ENCODE data around the gene B4GALT3.

The B4GALT3 gene

DNA sequence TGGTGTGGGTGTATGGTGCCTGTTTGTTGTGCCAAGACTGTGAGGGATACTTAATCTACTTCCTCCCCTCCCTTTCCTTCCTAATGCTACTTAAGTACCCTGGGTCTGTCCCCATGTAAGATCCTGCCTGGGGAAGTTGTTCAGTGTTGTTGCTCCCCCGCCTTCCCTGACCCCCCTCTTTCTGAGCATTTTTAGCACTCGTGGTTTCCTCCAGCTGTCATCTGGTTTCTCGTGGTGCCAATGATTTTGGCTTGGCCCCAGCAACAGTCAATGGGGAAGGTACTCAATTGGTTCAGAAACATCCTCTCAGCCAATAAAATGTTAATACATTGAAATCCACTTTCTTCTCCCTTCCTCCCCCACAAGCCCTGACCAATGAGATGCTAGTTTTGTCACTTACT lies 8.0 kb upstream of the B4GALT3 start:
- peak; percentile 87 for DNase-seq

DNA sequence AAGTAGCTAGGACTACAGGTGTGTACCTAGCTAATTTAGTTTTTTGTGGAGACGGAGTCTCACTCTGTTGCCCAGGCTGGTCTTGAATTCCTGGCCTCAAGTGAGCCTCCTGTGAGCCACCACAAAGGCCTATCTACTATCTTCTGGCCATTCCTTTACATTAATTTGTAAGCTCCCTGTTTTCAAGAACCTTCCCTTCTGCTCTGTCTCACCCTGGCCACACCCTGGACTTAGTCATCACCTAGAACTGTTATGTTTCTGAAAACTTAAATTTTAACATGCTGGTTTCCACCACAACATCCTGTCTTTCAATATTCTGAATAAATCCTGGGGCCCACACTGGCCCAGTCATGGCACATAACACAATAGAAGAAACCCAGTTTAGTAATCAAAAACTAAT lies 4.9 kb upstream of the B4GALT3 start:
- peak; percentile 68 for DNase-seq

DNA sequence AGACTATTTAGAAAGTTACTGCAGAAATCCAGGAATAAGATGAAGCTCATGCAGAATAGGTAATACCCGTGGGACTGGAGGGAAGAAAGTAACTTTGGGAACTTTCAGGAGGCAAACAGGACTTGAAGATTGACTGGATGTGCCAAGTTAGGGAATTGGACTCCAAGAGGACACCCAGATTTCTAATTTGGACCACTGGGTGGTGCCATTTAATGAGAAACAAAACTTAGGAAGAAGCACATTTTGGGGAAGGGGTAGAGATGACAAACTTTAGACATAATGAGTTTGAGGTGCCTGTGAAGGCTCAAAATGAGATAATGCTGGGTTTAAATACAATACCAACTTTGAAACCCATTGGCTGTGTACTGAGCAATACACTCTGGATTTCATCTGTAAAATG lies 3.3 kb upstream of the B4GALT3 start:
- DNase-seq, result no peak

DNA sequence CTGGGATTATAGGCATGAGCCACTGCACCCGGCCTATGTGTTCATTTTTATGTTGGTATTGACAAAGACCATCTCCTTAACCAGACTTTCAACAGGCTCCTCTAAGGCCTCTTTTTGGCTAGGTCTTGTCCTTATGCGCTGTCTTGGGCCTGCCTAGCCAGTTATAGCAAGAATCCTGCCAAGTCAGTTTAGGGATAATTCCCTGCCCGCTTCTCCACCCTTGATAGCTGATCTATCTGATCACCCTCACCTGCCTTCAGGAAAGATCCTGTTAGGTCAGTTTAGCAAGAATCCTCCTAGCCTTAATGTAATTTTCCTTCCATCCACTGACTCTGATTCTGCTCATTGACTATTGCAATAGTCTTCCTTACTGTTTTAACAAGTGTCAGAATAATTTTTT lies 2.4 kb upstream of the B4GALT3 start:
- DNase-seq, result no peak

DNA sequence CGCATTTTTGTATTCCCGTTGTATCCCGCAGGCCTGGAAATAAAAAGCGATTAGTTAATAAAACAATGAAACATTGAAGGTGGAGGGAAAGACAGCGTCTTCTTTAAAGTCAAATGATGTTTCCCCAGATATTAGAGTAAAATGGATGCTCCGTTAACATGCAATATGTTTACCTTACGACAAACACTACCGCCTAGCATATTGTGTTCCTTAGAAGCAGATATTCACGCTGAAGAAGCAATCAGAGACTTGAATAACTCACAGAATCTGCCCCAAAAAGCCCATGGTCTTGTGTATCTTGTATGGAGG lies 583 bp upstream of the B4GALT3 start:
- no peak for DNase-seq

DNA sequence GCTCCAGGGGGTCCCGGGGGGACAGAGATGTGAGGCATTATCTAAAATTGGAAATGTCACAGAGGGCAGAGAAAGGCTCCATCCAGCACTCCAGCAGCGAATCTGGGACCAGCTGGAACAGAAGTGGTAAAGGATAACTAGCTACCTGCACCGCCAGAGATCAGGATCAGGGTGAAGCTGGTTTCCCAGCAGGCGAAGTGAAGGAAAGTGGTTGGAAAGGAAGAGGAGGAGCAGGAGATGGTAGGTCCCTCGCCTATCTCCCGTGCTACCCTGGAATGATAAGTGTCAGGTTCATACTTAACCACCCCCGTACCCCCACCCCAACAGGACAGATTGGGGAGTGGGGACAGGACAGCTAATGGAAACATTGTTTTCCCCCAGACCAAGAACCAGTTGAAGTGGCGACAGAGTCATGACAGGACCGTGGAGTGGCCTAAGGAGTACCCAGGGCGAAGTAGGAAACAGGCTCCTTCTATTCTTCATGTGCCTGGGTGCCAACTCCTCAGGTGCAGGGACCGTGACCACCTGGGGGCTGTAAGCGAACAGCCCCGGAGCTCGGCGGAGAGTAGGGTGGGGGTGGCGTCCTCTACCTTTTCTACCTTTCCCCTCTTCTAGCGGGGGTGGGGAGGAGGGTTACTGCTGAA lies 717 bp downstream of the B4GALT3 start:
- DNase-seq, result no peak

DNA sequence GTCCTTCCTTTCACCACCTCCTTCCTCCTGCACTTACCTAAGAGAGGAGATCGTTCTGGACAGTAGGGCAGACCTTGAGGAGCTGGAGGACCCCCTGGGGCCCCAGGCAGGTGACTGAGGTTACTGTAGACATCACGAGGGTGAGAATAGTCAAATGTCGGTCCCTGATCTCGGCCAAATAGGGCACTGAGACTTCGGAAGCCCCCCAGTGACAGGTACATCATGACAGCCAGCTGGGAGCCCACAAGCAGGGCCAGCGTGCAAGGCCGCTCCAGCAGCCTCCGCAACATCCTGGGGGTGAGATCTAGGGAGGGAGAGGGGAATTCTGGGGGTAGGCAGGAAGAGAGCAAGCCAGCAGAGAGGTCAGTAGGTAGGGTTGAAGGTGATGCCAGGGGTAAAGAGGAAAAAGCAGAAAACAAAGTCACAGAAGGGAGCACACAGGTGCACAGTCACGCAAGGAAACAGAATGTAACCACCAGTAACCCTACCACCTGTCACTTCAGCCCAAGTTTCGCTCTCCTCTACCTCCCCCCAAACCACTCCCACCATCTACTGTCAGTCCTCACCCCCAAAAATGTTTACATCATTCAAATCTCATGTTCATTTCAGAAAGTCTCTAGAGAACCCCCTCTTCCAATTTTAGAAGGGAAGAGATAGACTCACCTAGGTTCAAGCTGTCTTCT lies 1.4 kb downstream of the B4GALT3 start:
- no peak for DNase-seq

DNA sequence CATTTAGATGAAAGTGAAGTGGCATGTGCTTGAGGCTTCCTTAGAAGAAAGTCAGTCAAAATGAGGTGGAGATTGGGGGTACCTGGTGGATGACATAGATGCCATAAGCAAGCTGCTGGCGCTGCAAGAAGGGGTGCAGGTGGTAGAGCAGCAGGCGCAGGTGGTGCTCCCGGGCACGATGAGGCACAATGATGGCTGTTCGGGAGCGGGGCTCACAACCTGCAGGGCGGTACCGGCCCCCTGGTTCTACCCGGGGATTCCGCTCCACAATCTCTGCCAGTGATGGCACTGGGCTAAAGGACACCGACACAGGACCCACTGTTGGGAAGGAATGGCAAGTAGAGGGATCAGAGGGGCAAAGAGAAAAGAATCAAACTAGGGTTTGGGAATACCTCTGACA lies 2.4 kb downstream of the B4GALT3 start:
- DNase-seq, result no peak

DNA sequence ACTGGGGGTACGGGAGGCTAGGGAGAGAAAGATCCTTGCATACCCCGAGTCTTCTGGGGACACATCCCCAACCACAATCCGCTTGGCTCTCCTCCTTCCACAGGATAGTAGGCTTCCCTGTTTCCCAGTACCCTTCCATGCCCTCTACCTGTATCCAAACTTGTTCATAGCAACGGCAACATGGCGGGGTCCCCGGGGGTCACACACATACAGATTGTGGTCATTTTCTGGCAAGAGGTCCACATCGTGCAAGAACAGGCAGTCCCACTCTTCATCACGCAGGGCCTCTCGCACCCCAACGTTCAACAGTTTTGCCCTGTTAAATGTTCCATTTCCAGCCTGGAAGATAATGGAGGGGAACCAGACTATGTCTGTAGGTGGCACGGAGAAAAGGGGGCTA lies 3.6 kb downstream of the B4GALT3 start:
- DNase-seq, result no peak

DNA sequence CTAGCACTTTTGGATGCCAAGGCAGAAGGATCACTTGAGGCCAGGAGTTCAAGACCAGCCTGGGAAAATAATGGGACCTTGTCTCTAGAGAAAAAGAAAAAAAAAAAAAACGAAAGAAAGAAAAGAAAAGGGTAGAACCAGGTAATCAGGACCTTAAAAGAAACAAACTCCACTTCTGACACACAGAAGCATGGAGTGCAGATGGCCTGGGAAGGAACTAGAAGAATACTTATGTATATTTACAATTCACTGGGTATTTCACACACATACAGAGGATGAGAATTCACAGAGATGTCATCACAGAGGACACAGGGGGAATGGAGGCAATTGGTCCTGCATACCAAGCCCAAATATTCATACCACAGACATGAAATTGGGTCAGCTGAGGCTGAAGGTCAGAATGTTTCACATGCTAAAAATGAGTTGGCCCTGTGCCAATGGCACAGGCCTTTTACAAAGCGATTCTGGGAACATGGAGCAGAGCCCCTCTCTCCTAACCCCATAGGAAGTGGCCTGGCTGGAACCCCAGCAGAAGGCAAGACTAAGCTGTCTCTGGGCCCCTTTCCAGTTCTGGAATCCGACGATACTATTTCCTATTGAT lies 4.4 kb downstream of the B4GALT3 start:
- no peak for DNase-seq

DNA sequence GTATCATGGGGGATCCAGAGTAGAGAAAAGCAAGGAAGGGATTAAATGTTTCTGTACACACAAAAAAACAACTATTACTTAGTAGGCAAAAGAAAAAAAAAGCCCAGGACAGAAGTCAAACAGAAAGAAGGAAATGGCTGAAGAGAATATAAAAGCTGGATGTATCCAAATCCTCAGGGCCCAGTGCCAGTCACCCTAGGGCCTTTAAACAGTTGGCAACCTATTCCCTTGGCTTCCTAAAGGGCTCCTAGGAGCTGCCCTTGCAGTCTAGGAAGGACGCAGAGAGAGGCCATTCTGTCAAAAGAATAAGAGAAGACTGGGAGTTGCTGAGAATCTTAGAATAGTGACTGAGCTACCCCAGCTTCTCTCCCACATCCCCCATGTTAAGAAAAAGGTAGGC lies 5.0 kb downstream of the B4GALT3 start:
- DNase-seq, result no peak

DNA sequence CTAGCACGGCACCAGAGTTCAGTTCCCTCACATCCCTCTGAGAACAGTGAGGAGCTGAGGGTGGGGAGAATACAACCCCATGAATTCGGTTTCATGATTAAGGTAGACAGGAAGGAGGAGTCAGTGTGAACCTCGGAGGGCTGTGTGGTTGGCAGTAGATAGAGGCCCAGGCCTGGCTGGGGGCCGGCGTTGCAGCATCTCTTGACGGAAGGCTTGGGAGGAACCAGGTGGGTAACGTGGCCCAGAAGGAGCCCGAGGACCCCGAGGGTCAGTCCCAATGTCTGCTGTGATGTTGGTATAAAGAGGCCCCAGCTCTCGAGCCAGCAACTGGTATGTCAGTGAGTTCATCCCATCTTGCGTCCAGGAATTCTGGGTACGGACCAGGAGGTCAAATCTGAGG lies 5.6 kb downstream of the B4GALT3 start:
- DNase-seq, result no peak

DNA sequence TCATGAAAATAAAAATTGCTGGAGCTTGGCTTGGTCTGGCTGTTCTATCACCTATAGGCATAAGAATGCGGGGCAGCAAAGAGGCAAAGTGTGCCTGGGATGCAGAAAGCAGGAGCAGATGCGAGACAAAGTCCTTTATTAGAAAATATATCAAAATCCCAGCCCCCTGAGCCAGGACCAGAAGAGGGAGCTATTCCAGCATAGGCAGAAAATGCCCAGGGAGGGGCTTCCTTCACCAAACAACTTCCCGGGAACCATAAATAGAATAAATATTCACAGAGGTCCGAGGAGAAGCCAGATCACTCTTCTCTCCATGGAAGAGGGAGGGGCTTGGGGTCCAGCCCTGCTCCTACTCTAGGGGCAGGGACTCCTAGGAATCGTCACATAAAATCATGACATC lies 6.1 kb downstream of the B4GALT3 start:
- no peak for DNase-seq

DNA sequence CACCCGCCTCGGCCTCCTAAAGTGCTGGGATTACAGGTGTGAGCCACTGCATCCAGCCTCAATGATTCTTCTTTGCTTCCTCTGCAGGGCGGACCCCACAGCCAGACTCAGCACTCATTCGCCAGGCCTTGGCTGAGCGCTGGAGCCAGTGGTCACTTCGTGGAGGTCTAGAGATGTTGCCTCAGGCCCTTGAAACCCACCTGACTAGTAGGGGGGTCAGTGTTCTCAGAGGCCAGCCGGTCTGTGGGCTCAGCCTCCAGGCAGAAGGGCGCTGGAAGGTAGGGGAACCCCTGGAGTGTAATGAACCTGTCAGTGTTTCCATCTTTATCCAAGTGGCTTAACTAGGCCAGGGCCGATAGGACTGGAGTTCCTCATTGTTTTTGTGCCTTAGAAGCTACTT lies 8.4 kb downstream of the B4GALT3 start:
- DNase-seq, result no peak

DNA sequence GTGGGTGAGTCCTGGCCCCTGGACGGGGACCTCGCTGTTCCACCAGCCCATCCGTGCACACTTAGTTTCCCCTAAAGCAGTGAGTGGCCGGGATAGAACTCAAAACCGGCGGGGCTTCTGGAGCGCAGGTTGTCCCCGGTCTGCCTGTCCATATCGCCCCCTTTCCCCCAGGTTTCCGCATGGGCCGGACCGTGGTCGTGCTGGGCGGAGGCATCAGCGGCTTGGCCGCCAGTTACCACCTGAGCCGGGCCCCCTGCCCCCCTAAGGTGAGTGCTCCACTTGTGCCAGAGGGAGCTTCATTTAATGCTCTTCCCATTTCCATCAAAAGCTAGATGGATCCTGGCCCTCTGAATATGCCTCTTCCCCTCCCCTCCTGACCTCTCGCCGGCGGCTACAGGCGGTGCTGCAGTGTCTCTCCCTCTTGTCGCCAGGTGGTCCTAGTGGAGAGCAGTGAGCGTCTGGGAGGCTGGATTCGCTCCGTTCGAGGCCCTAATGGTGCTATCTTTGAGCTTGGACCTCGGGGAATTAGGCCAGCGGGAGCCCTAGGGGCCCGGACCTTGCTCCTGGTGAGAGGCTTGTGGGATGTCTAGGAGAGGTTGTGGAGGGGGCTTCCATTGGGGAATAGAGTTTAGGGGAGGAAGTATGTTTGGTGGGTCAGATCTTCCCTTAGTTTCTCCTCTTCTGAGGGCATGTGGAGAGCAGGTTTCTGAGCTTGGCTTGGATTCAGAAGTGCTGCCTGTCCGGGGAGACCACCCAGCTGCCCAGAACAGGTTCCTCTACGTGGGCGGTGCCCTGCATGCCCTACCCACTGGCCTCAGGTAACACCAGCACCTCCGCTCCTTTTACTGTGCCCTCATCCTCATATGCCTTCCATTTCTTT lies 10.4 kb downstream of the B4GALT3 start:
- no peak for DNase-seq

DNA sequence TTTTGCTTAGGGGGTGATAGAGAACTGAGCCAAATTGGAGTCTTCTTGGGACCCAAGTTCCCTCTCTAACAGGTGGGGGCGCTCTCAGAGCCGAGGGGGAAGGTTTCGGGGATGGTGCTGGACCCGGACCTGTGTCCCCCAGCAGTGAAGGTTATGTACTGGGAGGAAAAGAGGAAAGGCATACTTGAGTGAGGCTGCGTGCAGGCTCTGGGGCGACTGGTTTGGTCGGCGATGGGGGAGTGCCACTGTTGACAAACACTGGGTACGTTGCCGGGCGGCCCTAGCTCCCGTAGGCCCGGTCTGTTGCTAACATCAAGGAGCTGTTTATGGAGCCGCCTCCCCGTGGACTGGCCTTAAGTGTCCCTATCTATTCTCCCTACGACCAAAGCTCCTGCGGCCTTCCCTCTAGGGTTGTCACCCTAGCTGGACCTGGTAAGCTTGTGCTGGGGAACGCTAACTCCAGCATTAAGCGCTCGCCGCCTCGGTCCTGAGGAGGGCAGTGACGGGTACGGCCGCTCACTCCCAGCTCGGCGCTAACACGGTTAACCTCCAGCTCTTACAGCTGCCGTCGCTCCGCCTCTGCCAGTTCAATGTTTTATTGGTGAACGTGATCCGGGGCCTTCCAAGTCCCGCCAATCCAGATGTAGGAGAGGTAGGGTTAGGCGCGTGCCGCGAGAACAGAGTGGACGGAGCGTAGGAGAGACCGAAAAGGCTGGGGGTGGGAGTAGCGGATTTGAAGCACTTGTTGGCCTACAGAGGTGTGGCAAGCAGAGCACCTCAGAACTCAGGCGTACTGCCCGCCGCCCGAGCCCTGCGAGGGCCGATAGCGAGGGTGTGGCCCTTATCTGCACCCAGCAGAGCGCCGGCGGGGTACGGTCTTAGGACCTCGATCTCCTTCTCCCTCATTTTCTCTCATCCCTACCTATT lies 11.3 kb downstream of the B4GALT3 start, which contains the start of gene PPOX:
PPOX (plus strand) TSS at position 685 of the 927 bp plus-strand sequence. CDS start 422 bp downstream, outside the sequence.
- DNase-seq, result peak; percentile 95

DNA sequence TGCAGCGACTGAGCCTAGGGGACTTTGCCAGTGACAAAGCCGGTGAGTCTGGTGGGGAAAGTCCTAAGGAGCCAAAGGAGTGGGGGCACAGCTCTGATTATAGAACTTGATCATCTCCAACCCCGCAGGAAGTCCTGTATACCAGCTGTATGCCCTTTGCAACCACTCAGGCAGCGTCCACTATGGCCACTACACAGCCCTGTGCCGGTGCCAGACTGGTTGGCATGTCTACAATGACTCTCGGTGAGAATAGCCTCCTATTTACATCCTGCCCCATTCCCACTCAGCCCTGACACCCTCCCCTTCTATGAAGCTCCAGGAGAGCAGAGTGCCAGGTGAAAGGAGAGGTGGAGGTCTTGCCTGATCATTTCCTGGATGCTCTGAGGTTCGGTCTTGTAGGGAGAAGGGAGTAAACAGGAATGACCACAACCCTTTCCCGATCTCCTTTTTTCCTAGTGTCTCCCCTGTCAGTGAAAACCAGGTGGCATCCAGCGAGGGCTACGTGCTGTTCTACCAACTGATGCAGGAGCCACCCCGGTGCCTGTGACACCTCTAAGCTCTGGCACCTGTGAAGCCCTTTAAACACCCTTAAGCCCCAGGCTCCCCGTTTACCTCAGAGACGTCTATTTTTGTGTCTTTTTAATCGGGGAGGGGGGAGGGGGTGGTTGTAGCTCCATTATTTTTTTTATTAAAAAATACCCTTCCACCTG lies 12.3 kb downstream of the B4GALT3 start:
- DNase-seq, result no peak

DNA sequence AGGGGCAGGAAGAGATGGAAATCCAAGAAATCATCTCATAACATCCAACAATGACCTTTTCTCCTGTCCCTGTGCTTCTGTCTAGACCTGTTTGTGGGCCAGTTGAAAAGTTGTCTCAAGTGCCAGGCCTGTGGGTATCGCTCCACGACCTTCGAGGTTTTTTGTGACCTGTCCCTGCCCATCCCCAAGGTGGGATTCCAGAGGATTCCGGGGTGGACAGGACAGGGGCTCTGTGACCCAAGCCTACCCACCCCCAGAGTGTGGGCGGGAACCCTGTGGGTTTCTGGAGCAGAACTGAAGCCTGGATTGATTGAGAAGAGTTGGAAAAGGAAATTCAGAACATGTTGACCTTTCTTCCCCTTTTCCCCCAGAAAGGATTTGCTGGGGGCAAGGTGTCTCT lies 13.5 kb downstream of the B4GALT3 start:
- DNase-seq, result no peak

DNA sequence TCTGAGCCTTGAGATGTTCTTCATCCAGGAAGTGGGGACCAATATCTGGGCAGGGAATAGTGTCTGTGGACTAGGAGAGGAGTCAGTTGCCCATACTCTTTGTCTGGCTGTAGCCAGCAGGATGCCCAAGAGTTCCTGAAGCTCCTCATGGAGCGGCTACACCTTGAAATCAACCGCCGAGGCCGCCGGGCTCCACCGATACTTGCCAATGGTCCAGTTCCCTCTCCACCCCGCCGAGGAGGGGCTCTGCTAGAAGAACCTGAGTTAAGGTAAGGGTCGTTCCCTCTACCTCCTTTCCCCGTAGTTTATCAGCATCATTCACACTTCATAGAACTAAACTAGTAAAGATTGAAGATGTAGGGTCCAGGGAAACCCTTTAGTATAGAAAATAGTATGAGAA lies 14.5 kb downstream of the B4GALT3 start:
- no peak for DNase-seq

DNA sequence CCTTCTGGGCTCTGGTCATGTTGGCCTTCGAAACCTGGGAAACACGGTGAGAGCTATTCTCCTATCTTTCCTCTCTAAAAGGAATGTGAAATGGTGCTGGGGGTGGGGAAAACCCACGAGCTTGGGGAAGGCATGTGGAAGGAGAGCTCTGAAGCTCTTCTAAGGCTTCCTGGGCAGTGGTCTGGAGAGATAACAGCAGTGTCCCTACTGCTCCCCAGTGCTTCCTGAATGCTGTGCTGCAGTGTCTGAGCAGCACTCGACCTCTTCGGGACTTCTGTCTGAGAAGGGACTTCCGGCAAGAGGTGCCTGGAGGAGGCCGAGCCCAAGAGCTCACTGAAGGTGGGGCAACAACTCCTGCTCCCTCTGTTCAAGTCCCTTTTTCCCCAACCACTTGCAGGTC lies 15.3 kb downstream of the B4GALT3 start:
- no peak for DNase-seq

DNA sequence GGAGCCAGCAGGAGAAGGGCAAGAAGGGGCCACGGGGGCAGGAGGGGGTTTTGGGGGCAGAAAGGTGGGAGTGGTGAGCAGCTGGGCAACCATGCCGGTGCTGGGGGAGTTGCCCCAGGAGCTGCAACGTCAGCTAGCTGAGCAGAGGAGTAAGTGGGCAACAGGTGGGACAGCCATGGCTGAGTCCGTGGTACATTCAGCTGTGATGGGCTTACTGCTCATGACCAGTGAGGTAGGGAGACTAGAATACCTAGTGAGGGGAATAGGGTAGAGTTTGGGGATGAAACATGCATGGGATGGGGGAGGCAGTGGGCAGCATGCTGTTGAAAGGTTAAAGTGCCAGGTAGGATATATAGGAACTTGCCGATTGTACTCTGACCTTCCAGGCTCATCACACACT lies 15.7 kb downstream of the B4GALT3 start:
- no peak for DNase-seq

DNA sequence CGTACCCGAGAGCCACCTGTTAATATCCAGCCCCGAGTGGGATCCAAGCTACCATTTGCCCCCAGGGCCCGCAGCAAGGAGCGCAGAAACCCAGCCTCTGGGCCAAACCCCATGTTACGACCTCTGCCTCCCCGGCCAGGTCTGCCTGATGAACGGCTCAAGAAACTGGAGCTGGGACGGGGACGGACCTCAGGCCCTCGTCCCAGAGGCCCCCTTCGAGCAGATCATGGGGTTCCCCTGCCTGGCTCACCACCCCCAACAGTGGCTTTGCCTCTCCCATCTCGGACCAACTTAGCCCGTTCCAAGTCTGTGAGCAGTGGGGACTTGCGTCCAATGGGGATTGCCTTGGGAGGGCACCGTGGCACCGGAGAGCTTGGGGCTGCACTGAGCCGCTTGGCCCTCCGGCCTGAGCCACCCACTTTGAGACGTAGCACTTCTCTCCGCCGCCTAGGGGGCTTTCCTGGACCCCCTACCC lies 16.6 kb downstream of the B4GALT3 start:
- DNase-seq, result no peak

All from CD4-positive, alpha-beta T cell treated with Interleukin-15 for 1 hour (primary cell).